IMR-90 (cell line): ENCODE data around the gene SLC18A2. TPM values are rescaled to one million over a fixed set of nuclear protein-coding genes. Genes with fewer than 3 reads are reported as not detected.

Experiments
- ATAC-seq: fragments of 200-7000 bp; cut with Tn5 transposase; 2 replicates; pipeline ENCODE4 v1.9.1; 2020; ENCODE audit warnings: low read depth, mild to moderate bottlenecking, moderate library complexity
- BruUV-seq: library from RNA; stranded (reverse); fragments of 400-500 nt; replicated peaks from 2 replicates; lab custom pipeline; 2021; lab: Mats Ljungman, UMichigan
- CTCF ChIA-PET: fragments of 300-600 bp; formaldehyde crosslinking; extraction: SDS; loops from one replicate; lab custom pipeline; 2021; ENCODE audit warnings: antibody characterized with exemption; lab: Yijun Ruan, JAX
- POLR2A ChIA-PET: fragments of 300-600 bp; sonication (Branson Sonifier 250); formaldehyde crosslinking; loops from one replicate; lab custom pipeline; 2022; ENCODE audit warnings: antibody characterized with exemption; ENCODE audit not compliant: unreplicated experiment; lab: Charles Lee
- DNase-seq: peaks from one replicate; pipeline ENCODE4 v3.0.0; 2013
- H2AFZ ChIP-seq: replicated peaks from 2 replicates; pipeline ENCODE3; 2013; ENCODE audit warnings: low read length, mild to moderate bottlenecking; ENCODE audit not compliant: poor library complexity
- H2AK5ac ChIP-seq: 2 replicates; pipeline ENCODE4 v1.6.1; 2013; ENCODE audit warnings: low read depth, low read length, inconsistent platforms
- H2AK9ac ChIP-seq: replicated peaks from 2 replicates; pipeline ENCODE3; 2013; ENCODE audit warnings: mild to moderate bottlenecking, low read depth, low read length, moderate library complexity; ENCODE audit not compliant: poor library complexity
- H2BK120ac ChIP-seq: 2 replicates; pipeline ENCODE4 v1.6.1; 2013; ENCODE audit warnings: low read depth, low read length, inconsistent platforms
- H2BK15ac ChIP-seq: 3 replicates; pipeline ENCODE4 v1.6.1; 2013; ENCODE audit warnings: low read depth, low read length, inconsistent platforms
- H2BK20ac ChIP-seq: 2 replicates; pipeline ENCODE4 v1.6.1; 2013; ENCODE audit warnings: low read depth, mild to moderate bottlenecking, inconsistent platforms, low read length, moderate library complexity
- H2BK5ac ChIP-seq: 2 replicates; pipeline ENCODE4 v1.6.1; 2013; ENCODE audit warnings: mild to moderate bottlenecking, low read depth, low read length, inconsistent platforms; ENCODE audit not compliant: poor library complexity, severe bottlenecking
- H3K14ac ChIP-seq: replicated peaks from 2 replicates; pipeline ENCODE4 v1.6.1; 2013; ENCODE audit warnings: low read depth, low read length, inconsistent platforms
- H3K18ac ChIP-seq: 2 replicates; pipeline ENCODE4 v1.6.1; 2013; ENCODE audit warnings: low read depth, low read length, control low read depth
- H3K23ac ChIP-seq: 2 replicates; pipeline ENCODE4 v1.6.1; 2013; ENCODE audit warnings: low read depth, low read length, inconsistent platforms
- H3K27ac ChIP-seq: 2 replicates; pipeline ENCODE4 v1.5.1; 2013; ENCODE audit warnings: mild to moderate bottlenecking, control low read depth, low read length; ENCODE audit not compliant: insufficient read depth
- H3K27me3 ChIP-seq: 2 replicates; pipeline ENCODE4 v1.6.1; 2013; ENCODE audit warnings: low read length; ENCODE audit not compliant: control insufficient read depth, insufficient read depth
- H3K36me3 ChIP-seq: 2 replicates; pipeline ENCODE4 v1.6.1; 2013; ENCODE audit warnings: low read length, mixed read lengths; ENCODE audit not compliant: control insufficient read depth, insufficient read depth
- H3K4ac ChIP-seq: 2 replicates; pipeline ENCODE4 v1.6.1; 2013; ENCODE audit warnings: low read depth, low read length, inconsistent platforms
- H3K4me1 ChIP-seq: 2 replicates; pipeline ENCODE4 v1.6.1; 2013; ENCODE audit warnings: low read length, mixed read lengths; ENCODE audit not compliant: control insufficient read depth, insufficient read depth
- H3K4me2 ChIP-seq: 2 replicates; pipeline ENCODE4 v1.6.1; 2013; ENCODE audit warnings: low read depth, mild to moderate bottlenecking, control low read depth, low read length, moderate library complexity
- H3K4me3 ChIP-seq: 2 replicates; pipeline ENCODE4 v1.5.1; 2013; ENCODE audit warnings: low read depth, mild to moderate bottlenecking, control low read depth, low read length, moderate library complexity; ENCODE audit not compliant: insufficient read depth
- H3K56ac ChIP-seq: 2 replicates; pipeline ENCODE4 v1.6.1; 2013; ENCODE audit warnings: low read length, inconsistent platforms; ENCODE audit not compliant: insufficient read depth; ENCODE audit errors: extremely low read depth
- H3K79me1 ChIP-seq, 2 experiments: 2 replicates each; pipeline ENCODE4 v1.6.1; 2013; ENCODE audit warnings: low read length in 2 of 2, inconsistent platforms in 1 of 2, low read depth in 1 of 2
- H3K9ac ChIP-seq: 2 replicates; pipeline ENCODE4 v1.6.1; 2013; ENCODE audit warnings: low read depth, low read length, control low read depth
- H3K9me1 ChIP-seq: 2 replicates; pipeline ENCODE4 v1.6.1; 2013; ENCODE audit warnings: low read length, inconsistent platforms; ENCODE audit not compliant: insufficient read depth
- H3K9me3 ChIP-seq: 2 replicates; pipeline ENCODE4 v1.6.1; 2013; ENCODE audit warnings: low read length; ENCODE audit not compliant: control insufficient read depth, insufficient read depth
- H4K20me1 ChIP-seq: 2 replicates; pipeline ENCODE4 v1.6.1; 2013; ENCODE audit warnings: low read length, inconsistent platforms; ENCODE audit not compliant: insufficient read depth
- H4K5ac ChIP-seq: 2 replicates; pipeline ENCODE4 v1.6.1; 2013; ENCODE audit warnings: mild to moderate bottlenecking, low read depth, low read length, control low read depth
- H4K8ac ChIP-seq, 2 experiments: 2 replicates each; pipeline ENCODE4 v1.6.1; 2013; ENCODE audit warnings: low read depth in 2 of 2, low read length in 2 of 2, control low read depth in 1 of 2, inconsistent platforms in 1 of 2
- H4K91ac ChIP-seq: 2 replicates; pipeline ENCODE4 v1.6.1; 2013; ENCODE audit warnings: low read depth, low read length, inconsistent platforms; ENCODE audit not compliant: insufficient read depth
- CHD1 ChIP-seq: IDR thresholded peaks from 2 replicates; pipeline ENCODE4 v1.6.1; 2012; ENCODE audit warnings: low read depth, low read length, improper control_type of control experiment
- FOS ChIP-seq: fragments of 150-350 bp; IDR thresholded peaks from 2 replicates; pipeline ENCODE4 v1.6.1; 2016; ENCODE audit warnings: low read depth, low read length
- MAFK ChIP-seq: IDR thresholded peaks from 2 replicates; pipeline ENCODE4 v1.6.1; 2012; ENCODE audit warnings: low read depth, low read length, improper control_type of control experiment
- NFE2L2 ChIP-seq: fragments of 150-350 bp; IDR thresholded peaks from 2 replicates; pipeline ENCODE4 v1.6.1; 2016; ENCODE audit warnings: low read depth, mild to moderate bottlenecking, low read length
- RAD21 ChIP-seq: IDR thresholded peaks from 2 replicates; pipeline ENCODE4 v1.6.1; 2012; ENCODE audit warnings: low read length, improper control_type of control experiment
- RCOR1 ChIP-seq: IDR thresholded peaks from 2 replicates; pipeline ENCODE4 v1.6.1; 2012; ENCODE audit warnings: mild to moderate bottlenecking, low read length, improper control_type of control experiment; ENCODE audit not compliant: insufficient replicate concordance
- dilution Hi-C: fragments of 300-500 bp; cut with HindIII; formaldehyde crosslinking; loops from one replicate; pipeline ENCODE4 v1.14.3; 2018; ENCODE audit warnings: low sequenced_read_pairs; ENCODE audit not compliant: unreplicated experiment
- in situ Hi-C: fragments of 300-500 bp; cut with MboI; formaldehyde crosslinking; loops from 3 replicates; pipeline ENCODE4 v1.14.3; 2019; ENCODE audit warnings: low sequenced_read_pairs, inconsistent platforms, mixed read lengths
- intact Hi-C: fragments of 100-400 bp; cut with micrococcal nuclease; formaldehyde crosslinking; loops from 2 replicates; pipeline ENCODE4 v1.10.0; 2022
- polyA plus RNA-seq, 3 experiments: library from polyadenylated mRNA; depleted of rRNA; stranded (reverse); fragments of >200 nt; gene quantifications; 2 replicates each; pipeline ENCODE4 v1.2.3, GENCODE V29; 2012; ENCODE audit warnings: low replicate concordance in 1 of 3
- total RNA-seq: library from RNA; depleted of rRNA; stranded (reverse); fragments of >200 nt; gene quantifications from 2 replicates; pipeline ENCODE4 v1.2.3, GENCODE V29; 2012; rRNA removed
- TF ChIP-seq, protein P1 (sequence below): fragments of 150-350 bp; IDR thresholded peaks from 2 replicates; pipeline ENCODE4 v1.6.1; 2017; ENCODE audit warnings: mild to moderate bottlenecking, antibody characterized with exemption, low read length, low read depth

The SLC18A2 gene
- total and polyA plus RNA-seq, 2 of the 4 experiments (the other 2 are of a cell fraction): not detected

DNA sequence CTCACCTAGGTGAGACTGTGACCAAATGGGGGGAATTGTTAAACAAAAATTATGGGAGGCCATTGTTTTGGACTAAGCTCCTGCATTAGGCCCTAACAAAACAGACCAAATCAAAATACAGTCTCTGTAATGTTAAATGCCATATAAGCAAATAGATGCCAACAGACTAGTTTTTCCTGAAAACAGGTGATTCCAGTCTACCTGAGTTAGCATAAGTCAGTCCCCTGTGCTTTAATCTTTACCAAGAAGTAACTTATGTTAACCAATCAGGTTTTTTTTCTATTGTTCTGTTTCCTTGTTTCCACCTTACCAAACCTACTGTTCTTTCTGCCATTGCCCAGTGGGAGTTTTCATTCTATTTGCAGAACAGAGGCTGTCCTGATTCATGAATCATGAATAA lies 86.3 kb downstream of the SLC18A2 start:
- dilution Hi-C loops: no loop called here
- 0 out of 2 replicates have a peak, but pooled peaks cover 3% of the 10 kb centered on the region for H4K20me1 ChIP-seq
- H3K4me1 ChIP-seq: 0 out of 2 replicates have a peak, but pooled peaks cover 2% of the 10 kb centered on the region
- H3K56ac ChIP-seq: no peak overlapping the region
- no peaks in the 10 kb centered on the region for H3K36me3 ChIP-seq
- no peak for DNase-seq
- no peak for ATAC-seq
- peaks cover 15 to 25% of the 10 kb centered on the region in 2 experiments; a peak in 3 of 4 replicates for H3K79me1 ChIP-seq
- H3K27me3 ChIP-seq: no peaks in the 10 kb centered on the region
- no peak overlapping the region for H3K4ac ChIP-seq
- no peak overlapping the region for H3K14ac ChIP-seq
- H2BK20ac ChIP-seq: no peak overlapping the region
- ChIA-PET POLR2A (no interaction called here), CTCF (interaction anchor here (0.7 kb wide), 1 partner anchor 14 kb away, joined by 3 read pairs; no protein-coding TSS in a partner anchor)
- no peaks in the 10 kb centered on the region for H3K9me1 ChIP-seq
- H2BK5ac ChIP-seq: no peak overlapping the region
- no peak overlapping the region for H2BK15ac ChIP-seq
- no peak overlapping the region for H4K8ac ChIP-seq
- H3K9ac ChIP-seq: no peak overlapping the region
- H3K23ac ChIP-seq: no peak overlapping the region
- no peak overlapping the region for H2AK9ac ChIP-seq
- no peak overlapping the region for H4K91ac ChIP-seq
- H2AFZ ChIP-seq: no peak overlapping the region
- no peak overlapping the region for H3K18ac ChIP-seq
- intact Hi-C loops: no loop called here
- H3K4me2 ChIP-seq: no peak overlapping the region
- no TSS peak for BruUV-seq
- in situ Hi-C loops: no loop called here
- no peaks in the 10 kb centered on the region for H3K9me3 ChIP-seq
- H3K27ac ChIP-seq: no peak overlapping the region
- H2BK120ac ChIP-seq: no peak overlapping the region
- no peak overlapping the region for H2AK5ac ChIP-seq
- no peak overlapping the region for H4K5ac ChIP-seq
- TF ChIP-seq, protein P1, sequence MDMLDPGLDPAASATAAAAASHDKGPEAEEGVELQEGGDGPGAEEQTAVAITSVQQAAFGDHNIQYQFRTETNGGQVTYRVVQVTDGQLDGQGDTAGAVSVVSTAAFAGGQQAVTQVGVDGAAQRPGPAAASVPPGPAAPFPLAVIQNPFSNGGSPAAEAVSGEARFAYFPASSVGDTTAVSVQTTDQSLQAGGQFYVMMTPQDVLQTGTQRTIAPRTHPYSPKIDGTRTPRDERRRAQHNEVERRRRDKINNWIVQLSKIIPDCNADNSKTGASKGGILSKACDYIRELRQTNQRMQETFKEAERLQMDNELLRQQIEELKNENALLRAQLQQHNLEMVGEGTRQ: no peak
- TF ChIP-seq MAFK (no peak), FOS (no peak), RCOR1 (no peak), RAD21 (no peak), CHD1 (no peak), NFE2L2 (no peak)
- no peak overlapping the region for H3K4me3 ChIP-seq

Other genes with a start within 250 kb of the SLC18A2 start
- 0.54 and 1.4 TPM in 2 replicates for gene SHTN1, start 235.9 kb upstream of the SLC18A2 start, total RNA-seq
- 1.9 and 2.3 TPM in 2 replicates for gene SHTN1, start 235.9 kb upstream of the SLC18A2 start, polyA plus RNA-seq (2012; rRNA removed)
- not detected in 2 replicates for gene VAX1, start 102.8 kb upstream of the SLC18A2 start, total RNA-seq
- gene VAX1, start 102.8 kb upstream of the SLC18A2 start, polyA plus RNA-seq (2012; rRNA removed): not detected in 2 replicates
- not detected in 2 replicates for gene KCNK18, start 43.6 kb upstream of the SLC18A2 start, total RNA-seq
- not detected in 2 replicates for gene KCNK18, start 43.6 kb upstream of the SLC18A2 start, polyA plus RNA-seq (2012; rRNA removed)
- gene PDZD8, start 134.3 kb downstream of the SLC18A2 start, total RNA-seq: 20.4 and 22.5 TPM in 2 replicates
- gene PDZD8, start 134.3 kb downstream of the SLC18A2 start, polyA plus RNA-seq (2012; rRNA removed): 11.3 and 11.7 TPM in 2 replicates